GM18511 (cell line): ENCODE results near the gene TULP3.
"Not testable (repeated sequence)": the region's sequence is repeated elsewhere in the genome, so short reads cannot be mapped to it uniquely, and the experiment has no call there.

Experiments used
- ATAC-seq: cut with Tn5 transposase; IDR thresholded peaks from one replicate; pipeline ENCODE4 v1.9.1; 2021; ENCODE audit warnings: mild to moderate bottlenecking, moderate library complexity; ENCODE audit not compliant: unreplicated experiment

TULP3 gene

GRCh38 chr12:2890388-2891239 lies at the start of gene TULP3:
TULP3 (plus strand) TSS chr12:2890891; CDS start chr12:2890948, 57 bp downstream.
- peak; percentile 99 for ATAC-seq

DNA sequence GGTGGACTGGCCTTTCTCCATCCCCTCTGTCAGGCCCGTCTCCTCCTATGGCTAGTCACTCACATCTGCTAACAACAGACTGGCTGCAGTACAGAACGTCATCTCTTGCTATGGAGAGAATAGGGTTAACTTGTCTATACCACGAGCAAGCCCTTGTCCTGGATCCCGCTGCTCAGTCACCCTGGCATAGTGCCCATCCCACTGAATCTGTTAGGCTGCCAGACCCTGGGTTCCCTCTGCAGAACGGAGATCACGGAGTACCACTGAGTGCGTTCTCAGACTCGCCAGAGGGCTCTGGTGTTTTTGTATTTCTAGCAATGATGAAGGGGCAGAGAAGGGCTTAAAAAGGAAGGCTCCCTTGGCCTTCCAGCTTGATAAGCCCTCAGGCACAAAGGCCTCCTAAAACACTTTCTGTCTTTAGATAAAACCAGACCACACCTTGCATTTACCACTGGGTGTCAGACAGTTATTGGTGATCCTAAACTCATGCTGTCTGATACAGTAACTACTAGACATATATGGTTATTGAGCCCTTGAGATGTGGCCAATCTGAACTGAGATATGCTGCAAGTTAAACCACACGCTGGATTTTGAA lies 49.5 kb upstream of the TULP3 start:
- no peak for ATAC-seq

DNA sequence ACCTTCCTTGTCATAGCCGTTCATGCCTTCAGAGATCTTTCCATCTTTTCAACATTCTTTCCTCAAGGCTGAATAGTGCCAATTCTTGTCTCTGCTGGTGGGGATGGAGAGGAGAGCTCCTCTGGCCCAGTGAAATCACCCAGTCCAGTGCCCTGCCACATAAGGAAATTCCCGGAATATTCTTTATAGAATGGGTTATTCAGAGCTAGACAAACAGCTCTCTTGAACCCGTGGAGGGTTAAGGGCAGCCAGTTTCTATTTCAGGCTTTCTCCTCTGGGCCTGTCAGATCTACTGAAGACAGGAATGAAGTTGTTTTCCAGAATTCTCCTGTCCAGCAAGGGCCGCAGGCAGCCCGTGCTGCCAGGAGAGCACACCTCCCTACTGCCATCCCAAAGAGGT lies 47.7 kb upstream of the TULP3 start:
- ATAC-seq, result no peak

DNA sequence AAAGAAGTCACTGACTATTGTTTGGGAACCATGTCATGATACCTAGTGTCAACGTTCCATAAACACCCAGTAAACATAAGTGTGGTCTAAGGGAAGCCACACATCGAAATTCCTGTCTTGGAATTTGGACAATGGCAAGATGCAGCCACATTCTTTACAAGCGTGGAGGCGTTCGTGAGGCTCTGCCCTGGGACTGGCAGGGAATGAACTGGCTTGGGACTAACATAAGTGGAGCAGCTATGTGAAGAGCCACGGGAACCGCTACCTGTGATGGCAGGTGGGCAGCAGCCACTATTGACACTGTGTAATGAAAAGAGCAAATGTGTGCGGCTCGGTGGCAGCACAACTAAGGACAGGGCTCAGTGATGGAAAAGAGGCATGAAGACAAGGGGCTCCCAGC lies 45.9 kb upstream of the TULP3 start:
- ATAC-seq, result no peak

- ATAC-seq, result no peak
Measured at GRCh38 chr12:2845280-2845679, 45.4 kb upstream of the TULP3 start.

DNA sequence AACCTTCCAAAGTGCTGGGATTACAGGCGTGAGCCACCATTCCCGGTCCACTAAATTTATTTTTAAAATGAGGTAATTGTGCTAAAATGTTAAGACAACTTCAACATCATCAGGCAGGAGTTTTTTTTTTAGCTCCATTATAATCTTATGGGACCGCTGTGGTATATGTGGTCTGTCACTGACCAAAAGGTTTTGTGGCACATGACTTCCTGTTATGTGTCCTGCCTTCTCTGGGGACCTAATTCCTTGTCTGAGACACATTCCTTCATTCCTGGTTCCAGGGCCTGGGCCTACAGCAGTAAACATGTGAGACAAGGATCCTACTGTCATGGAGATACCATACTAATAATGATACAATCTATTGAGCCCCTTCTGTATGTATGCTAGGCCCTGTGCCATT lies 38.8 kb upstream of the TULP3 start:
- ATAC-seq, result no peak

GRCh38 chr12:2853626-2854025 lies 37.1 kb upstream of the TULP3 start:
- ATAC-seq, result no peak

DNA sequence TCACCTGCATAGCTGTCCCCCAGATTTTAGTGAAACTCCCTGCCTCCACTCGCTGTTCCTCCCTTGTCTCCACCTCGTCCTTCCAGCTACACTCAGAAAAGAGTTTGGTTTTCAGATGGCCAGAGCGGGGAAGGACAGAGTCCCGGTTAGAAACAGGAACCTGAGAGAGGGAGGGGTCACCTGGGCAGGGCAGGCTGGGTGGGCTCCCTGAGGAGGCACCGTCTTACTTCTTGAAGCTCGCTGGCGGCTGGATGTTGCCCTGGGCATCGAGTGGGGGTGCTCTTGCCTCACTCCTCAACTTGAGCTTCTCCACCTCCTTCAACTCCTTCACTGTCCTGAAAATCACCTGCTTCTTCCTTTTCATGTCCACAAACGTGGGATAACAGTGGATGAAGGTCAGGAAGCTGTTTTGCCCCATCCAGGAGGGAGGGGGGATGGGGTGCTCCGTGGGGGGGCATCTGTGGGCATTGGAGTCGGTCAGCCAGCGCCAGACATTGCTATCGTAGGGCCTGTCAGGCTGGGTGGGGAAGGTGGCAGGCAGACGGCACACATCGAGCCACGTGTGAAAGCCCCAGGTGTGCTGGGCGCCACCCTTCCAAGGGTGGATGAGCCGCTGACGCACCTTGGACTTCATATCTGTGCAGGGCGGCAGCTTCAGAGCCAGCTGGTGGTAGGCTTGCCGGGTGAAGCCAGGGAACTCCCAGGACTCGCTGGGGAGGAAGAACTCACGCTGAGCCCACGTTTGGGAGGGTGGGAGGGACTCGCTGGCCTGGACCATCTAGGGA lies 35.8 kb upstream of the TULP3 start:
- ATAC-seq, result no peak

DNA sequence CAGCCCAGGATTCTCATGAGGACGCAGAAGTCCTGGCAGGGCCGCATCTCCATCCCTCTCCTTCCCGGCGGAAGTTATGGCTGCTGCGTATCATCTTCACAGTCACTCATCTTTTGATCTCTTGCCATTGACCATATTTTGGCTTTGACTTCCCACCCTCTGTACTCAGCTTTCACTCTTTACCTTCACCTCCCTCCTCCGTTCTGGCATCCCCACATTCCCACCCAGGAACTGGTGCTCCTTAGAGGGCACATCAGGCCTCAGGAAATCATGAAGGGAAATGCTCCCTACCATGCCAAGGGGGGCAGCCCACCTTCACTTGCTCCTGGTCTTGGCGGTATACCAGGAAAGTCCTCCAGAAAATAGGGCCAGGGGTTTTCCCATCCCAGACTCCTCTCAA lies 35.1 kb upstream of the TULP3 start:
- ATAC-seq, result no peak

DNA sequence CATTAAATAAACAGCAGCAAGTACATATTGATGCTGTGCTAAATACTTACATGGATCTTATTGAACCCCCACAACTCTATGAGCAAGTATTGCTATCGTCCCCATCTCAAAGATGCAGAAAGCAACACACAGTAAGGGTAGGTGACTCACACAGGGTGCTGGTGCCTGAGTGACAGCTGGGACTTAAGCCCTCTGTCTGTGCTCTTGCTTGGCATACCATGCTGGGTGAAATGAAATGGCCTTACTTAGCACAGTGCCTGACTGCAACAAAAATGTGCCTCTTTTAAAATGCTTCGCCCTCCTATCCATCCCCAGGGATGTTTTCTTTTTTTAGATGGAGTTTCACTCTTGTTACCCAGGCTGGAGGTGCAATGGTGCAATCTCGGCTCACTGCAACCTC lies 34.6 kb upstream of the TULP3 start:
- ATAC-seq, result no peak

DNA sequence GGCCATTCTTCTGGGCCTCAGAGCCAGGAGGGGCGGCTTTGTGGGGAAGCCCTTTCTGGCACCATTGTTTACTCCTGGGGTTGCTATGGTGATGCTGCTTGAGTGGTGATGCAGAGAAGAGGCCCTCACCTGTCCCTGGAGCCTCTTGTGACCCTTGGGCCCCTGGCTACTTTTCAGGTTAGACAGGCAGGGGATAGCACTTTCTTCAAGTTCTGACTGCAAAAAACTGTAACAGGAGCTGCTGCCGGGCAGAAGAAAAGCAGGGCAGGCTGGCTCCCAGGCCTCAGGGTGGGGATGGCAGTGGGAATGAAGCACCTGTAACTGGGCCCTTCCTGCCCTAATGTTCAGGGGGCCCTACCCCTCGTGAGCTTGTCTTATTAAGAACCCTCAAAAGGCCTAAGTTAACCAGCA lies 33.7 kb upstream of the TULP3 start, which contains the start of gene TEX52:
Gene TEX52 (minus strand): TSS at position 19 of the 411 bp plus-strand sequence. CDS start 13 bp downstream, at position 6.
- no peak for ATAC-seq

GRCh38 chr12:2857576-2857975 lies 33.1 kb upstream of the TULP3 start:
- no peak for ATAC-seq

DNA sequence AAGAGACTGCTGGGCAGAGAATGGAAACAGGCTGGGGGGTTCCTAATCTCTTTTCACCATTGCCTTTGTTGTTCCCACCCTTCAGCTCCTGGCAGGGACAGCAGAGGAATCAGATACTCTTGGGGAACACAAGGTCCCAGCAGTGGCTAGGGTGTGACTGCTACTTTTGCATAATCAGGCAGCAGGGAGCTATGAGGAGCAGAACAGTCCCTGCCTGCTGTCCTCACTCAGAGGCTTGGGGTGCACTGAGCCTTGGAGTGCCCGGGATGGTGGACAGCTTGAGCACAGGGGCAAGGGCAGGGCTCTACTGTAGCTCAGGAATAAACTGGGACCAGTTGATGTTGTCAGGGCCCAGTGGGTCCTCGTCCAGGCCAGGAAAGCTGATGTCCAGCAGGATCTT lies 32.4 kb upstream of the TULP3 start:
- no peak for ATAC-seq

DNA sequence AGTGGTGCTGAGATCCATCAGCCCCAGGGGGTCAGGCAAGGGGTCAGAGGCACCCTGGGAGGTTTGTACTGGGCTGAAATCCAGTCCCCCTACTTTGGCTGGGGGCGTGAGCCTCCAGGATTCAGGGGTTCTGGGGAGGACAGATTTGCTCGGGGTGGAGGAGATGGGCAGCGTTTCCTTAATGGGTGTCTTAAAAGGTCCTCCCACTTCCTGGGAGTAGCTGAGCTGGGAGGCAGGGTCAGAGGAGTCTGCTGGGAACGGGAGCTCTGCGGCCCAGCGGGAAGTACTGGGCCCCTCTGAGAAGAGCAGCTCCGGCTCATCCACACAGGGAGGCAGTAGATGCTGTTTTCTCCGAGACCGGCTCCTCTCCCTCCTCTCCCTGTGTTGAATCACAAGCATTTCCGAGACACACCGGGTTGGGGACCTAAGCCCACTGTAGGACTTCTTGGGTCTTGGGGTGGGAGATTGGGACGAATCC lies 31.7 kb upstream of the TULP3 start:
- ATAC-seq, result no peak

DNA sequence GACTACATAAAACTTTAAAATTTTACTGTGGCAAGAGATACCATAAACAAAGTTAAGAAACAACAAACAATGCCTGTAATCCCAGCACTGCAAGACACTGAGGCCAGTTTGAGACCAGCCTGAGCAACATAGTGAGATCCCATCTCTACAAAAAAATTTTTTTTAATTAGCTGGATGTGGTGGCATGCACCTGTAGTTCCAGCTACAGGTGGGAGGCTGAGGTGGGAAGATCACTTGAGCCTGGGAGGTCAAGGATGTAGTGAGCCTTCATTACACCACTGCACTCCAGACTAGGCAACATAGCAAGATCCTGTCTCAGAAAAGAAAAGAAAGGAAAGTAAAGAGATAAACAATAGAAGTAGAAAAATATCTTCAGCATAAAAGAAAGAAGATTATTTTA lies 30.5 kb upstream of the TULP3 start:
- ATAC-seq, result no peak

GRCh38 chr12:2862876-2863275 lies 27.8 kb upstream of the TULP3 start:
- no peak for ATAC-seq

GRCh38 chr12:2863402-2863801 lies 27.3 kb upstream of the TULP3 start:
- ATAC-seq, result not testable (repeated sequence)

DNA sequence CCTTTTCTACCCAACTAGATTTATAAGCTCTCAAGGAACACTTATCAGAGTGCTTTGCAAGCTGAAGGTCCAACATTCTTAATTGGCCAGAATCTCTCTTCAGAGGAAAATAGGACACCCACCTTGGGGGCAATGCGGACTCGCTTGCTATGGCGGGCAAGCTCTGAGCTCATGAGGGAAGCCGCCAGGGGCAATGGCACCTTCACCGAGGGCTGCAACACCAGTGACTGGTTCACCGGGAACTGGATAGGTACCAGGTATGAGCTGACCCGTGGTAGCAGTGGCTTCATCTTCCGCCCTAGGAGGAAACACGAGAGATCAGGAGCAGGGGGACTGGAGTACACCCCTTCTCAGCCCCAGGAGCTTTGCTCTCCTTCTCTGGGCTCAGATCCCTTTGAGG lies 26.5 kb upstream of the TULP3 start:
- ATAC-seq, result no peak

DNA sequence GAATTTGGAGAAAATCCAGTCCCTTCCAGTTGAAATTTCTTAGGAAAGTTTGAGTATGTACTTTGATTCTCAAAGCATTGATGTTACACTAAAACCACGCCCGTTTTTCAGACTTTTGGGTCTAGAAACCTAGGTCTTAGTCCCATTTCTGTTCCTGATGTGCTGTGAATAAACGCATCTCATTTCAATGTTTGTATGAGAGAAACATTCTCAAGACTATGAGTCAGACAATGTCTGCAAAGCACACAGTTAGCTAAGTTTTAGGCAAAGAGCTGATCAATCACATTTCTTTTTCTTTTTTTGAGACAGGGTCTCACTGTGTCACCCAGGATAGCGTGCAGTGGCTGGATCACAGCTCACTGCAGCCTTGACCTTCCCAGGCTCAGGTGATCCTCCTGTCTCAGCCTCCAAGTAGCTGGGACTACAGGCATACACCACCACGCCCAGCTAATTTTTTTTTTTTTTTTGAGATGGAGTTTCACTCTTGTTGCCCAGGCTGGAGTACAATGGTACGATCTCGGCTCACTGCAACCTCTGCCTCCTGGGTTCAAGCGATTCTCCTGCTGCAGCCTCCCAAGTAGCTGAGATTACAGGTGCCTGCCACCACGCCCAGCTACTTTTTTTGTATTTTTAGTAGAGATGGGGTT lies 21.6 kb upstream of the TULP3 start:
- ATAC-seq, result not testable (repeated sequence)

- ATAC-seq, result peak; percentile 51
Measured at GRCh38 chr12:2876431-2877046, 14.2 kb upstream of the TULP3 start.
